GM12892 (cell line): ENCODE results near the gene CRAMP1.

Source experiments
- POLR2A ChIP-seq: IDR thresholded peaks from 2 replicates; pipeline ENCODE4 v1.6.1; 2011; ENCODE audit warnings: low read depth, low read length, control low read depth
- POLR2AphosphoS5 ChIP-seq: IDR thresholded peaks from 2 replicates; pipeline ENCODE4 v1.6.1; 2011; ENCODE audit warnings: low read depth, low read length, control low read depth
- TAF1 ChIP-seq: IDR thresholded peaks from 2 replicates; pipeline ENCODE4 v1.6.1; 2011; ENCODE audit warnings: low read depth, mild to moderate bottlenecking, control low read depth, low read length, borderline replicate concordance

DNA sequence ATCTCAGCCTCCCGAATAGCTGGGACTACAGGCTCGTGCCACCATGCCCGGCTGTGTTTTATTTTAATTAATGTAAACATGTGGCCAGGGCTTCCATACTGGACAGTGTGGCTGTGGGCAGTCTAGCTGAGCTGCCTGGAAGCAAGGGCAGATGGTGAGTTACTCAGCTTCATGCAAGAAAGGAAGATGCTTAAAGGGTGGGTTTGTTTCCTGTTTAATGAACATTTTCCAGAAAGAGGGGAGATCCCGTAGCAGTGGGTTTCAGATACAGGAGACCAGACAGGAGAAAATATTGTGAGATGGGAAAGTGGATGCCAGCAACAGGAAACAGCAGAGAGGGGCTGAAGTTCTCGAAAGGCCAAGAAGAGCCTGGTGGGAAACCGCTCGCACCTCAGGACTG is 101.2 kb downstream of the CRAMP1 start:
- TF ChIP-seq POLR2A, result no peak
- no peak for TF ChIP-seq POLR2AphosphoS5
- TF ChIP-seq TAF1, result no peak
